HG03565 (cell line): Measurements from ENCODE around the gene PAK5.

ENCODE experiments used
- ATAC-seq: cut with Tn5 transposase; IDR thresholded peaks from one replicate; pipeline ENCODE4 v1.9.1; 2021; ENCODE audit warnings: mild to moderate bottlenecking, moderate library complexity; ENCODE audit not compliant: unreplicated experiment

PAK5 gene

DNA sequence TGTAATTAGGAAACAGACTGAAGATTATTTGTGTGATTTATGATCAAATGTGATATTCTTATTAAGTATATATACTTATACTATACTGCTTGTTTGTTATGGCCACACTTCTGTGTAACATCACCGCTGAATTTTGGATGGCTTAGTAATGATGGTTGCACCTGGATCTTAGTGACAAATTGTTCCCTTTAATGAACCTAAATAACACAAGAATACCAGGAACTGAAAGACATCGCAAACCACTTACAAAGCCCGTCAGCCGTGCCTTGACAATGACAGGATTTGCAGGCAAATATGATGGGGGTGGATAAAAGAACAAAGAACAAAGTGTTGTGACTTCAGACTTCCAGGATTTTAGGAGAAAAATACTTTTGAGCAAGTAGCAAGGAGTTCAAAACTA lies 257.4 kb downstream of the PAK5 start:
- no peak for ATAC-seq

DNA sequence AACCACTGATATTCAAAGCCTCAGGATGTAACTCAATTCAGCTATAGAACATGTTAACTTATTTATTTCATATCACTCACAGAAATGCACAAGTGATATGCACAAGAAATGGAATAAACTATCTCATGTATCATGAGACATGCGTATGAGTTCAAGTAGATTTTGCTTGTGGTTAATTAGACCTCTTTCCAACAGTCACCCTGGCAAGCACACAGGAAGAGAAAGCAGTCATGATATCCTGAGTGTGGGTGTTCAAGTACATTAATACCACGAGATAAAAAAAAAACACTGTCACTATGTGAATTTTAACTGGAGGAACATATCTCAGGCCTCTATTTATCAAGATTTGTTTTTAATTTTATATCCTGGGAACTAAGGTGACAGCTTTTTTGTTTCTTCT lies 260.3 kb downstream of the PAK5 start:
- ATAC-seq, result no peak

DNA sequence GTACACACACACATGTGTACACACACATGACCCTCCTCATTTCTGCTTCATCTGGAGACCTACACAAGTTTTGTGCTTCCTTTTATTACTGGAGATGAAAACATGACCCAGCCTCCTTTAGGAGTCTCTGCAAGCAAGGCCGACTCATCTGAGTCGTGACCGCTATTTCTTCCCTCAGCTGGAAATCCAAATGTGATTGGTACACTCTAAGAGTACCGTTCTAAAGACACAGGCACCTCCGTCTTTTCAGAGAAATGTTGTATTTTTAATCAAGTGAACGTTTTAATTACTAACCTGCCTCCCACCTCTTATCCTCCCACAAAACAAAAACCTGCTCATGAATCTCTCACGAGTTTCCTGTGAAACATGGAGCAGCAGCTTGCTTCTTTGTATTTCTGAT lies 261.5 kb downstream of the PAK5 start:
- no peak for ATAC-seq

DNA sequence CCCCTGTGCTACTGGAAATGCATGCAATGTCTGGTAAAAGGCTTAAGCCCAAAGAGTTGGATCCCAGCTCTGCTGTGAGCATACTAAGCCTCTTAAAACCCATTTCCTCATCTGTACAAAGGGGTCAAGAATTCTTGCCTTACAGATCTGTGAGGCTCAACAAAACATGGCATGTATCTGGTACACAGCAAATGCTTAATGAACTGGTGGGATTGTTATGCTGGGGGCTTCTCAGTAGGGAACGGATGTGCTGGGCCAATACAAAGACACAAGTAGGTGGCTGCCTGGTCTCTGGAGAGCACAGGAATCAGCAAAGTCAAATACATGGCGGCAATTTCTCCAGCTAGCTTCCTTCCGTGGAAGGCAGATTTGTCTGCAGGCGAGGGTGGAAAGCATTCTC lies 262.2 kb downstream of the PAK5 start:
- no peak for ATAC-seq

DNA sequence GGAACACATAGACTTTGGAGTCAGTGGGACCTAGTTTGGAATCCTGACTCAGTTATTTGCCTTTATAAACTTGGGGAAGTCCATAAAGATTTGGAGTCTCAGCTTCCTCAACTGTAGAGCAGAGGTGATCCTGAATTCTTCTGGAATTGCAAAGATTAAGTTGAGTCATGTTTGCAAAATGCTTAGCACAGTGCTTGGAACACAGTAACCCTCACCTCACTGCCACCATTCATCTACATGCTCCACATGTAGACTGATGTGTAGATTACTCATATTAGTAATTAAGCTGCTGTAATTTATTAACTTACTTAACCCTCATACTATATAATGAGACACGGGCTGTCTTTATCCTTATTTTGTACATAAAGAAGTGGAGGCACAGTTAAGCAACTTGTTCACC lies 263.0 kb downstream of the PAK5 start:
- no peak for ATAC-seq

DNA sequence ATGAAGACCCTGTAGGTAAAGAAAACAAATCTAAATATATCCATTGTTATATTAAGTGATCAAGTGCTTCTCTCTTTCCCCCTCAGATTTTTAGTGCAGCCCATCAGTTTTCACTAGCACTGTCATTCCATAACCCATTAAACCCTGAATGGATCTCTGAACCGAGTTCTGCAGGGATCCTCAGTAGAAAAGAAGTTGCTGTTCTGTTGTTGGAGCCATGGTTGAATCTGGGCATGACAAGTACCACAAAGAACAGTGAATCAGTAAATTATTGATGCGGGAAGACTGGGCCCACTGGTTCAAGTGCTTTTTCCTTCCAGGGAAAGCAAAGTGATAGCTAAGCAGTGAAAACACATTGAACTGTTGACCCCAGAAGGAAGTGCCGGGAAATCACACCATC lies 264.1 kb downstream of the PAK5 start:
- no peak for ATAC-seq

DNA sequence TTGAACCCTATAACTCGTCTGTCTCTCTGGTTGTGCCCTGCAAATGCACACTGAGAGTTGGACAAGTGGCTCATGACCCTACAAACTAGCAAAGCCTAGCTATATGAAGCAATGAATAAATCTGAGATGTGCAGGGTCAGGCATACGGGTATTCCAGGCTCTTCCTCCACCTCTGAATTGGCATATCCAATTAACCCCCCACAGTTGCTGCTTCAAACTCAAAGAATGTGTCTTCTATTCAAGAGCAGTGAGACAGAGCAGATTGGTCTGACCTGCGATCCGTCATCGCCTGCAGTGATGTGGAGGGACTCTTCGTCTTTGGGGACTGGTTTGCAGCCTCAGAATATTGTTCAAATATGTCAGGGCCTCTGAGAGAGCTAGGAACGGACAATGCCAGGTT lies 264.7 kb downstream of the PAK5 start:
- ATAC-seq, result no peak

DNA sequence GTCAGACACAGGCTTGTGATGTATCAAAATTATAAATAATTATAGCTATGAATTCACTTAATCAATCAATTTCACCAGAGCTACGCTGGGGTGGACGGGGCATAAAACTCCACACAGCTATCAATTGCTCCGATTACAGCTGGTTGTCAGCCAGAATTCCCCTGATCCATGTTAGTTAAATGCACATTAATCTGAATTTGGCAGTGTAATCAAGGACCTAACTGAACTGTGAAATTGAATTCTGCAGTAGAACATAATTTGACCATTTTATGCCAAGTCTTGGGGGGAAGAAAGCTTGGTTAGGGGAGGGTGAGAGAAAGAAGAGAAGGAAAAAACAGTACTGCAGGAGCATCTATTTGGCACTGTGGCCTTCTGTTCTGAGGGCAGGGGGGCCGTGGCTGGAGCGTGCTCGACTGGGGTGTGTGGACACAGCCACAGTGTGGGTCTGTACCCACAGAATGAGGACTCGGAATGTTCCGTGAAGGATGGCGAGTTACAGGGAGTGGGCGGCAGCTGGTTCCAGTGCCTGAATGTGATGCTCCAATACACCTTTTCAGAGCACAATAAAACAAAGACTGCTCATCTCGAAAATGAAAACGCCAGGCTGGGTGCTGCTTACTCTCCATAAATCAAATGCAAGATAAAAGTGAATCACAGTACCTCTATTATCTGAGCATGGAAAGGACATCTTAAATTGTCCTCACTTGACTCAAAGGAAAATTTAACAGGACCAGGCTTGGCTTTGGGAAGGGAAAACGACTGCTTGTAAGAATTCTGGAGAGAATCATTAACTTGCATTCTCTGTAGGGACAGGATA lies 265.3 kb downstream of the PAK5 start:
- ATAC-seq, result no peak

DNA sequence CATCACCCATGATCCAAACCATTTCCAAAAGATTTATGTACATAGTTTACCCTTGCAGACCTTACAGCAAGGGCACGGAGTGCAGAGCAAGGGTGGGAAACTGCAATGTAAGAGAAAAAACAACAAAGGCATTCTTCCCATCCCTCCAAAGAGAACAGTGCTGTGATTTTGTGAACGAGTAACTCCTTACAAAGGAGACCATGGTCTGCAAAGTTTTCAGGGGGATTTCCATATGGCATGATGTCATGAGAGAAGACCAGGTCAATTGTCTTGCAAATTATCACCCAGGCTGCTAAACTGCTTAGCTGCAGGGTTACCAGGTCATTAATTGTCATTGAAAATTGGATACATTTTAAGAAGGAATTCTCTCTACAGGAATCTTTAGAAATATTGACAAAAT lies 266.2 kb downstream of the PAK5 start:
- no peak for ATAC-seq

DNA sequence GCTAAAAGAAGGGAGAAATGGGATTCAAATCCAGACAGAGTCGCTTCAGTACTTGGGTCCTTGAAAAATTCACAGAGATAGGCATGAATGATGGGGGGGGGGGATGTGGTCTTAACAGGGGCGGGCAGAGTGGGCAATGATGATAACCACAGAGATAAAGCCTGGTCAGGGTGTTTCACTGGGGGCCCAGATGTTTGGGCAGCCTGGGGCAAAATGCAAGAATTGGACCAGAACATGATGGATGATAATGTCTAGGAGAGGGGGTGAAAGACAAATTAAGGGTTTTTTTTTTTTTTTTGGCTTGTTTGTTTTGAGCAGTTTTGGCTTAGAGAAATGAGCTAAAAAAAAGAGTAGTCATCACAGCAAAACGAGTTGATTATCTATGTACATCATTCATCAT lies 267.1 kb downstream of the PAK5 start:
- ATAC-seq, result no peak

DNA sequence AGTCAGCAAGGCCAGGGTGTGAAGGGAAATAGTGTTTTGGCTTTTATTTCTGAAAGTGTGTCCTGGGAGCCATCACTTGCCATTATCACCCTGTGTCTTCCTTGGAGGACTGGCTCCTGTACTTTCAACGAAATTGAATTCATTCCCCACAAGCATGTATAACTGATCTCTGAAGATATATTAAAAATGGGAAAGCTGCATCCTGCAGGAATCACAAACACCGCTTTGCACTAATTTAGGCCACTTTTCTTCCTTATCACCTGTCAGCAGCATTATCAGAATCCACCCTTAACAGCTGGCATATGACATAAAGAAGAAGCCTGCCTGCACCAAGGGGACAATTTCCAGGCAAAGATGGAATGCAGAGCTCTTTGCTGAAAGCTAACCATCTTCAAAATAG lies 268.3 kb downstream of the PAK5 start:
- no peak for ATAC-seq

DNA sequence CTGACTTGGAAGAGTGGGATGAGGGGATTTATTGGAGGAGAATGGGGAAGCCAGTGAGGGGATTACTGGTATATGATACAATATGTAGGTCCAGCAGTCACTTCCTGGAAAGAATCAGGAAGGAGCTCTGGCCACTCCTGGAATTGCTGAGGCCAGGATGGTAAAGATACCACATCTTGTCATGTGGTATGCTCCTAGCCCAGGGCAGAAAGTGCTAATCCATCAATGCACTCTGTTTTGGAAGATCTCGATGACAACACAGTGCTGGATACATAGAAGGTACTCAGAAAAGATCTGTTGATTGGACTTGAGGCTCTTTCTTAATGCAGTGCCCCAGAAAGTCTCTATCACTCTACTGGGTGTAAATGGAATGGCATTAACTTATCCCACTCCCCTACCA lies 271.9 kb downstream of the PAK5 start:
- no peak for ATAC-seq

DNA sequence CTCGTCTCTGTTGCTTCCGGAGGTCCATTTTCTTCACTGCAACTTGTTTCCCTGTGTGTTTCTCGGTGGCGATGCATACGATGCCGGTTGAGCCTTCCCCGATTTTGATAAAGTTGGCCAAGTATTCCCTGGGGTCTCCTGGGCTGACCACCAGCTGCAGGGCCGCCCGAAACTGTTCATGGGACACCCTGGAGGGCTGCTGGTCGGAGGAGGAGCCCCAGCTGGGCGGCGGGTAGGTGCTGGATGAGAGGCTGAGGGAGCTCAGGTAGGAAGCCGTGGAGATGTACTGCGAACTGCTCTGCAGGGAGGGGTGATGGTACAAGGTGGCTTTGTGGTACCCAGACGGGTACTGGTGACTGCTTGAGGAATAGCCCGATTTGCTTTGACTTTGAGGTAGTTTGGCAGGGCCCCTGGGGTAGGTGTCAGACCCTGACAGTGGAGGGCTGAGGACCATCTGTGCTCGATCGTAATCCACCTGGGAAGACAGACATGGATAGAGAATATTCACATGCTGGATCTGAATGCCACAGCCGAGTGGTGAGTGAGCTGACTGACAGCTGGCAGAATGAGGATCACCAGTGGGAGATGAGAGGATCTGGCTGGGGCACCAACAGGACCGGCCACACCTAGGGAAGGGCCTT lies 272.8 kb downstream of the PAK5 start:
- no peak for ATAC-seq

DNA sequence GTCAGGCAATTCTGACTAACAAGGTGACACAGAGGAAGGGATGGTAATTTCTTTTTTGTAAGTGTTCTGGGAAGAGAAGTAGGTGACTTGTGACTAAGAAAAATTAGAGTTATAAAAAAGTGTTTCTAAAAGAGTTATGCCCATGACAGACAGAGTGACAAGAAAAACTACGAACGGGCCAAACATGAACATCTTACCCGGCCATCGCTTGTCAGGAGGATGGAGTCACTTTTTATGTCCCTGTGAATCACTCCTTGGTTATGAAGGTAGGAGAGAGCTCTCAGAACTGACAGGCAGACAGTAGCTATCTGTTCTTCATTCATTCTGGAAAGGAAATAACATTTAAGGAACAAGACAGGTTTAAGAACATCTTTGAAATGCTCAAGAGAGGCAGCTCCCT lies 281.5 kb downstream of the PAK5 start:
- ATAC-seq, result no peak

DNA sequence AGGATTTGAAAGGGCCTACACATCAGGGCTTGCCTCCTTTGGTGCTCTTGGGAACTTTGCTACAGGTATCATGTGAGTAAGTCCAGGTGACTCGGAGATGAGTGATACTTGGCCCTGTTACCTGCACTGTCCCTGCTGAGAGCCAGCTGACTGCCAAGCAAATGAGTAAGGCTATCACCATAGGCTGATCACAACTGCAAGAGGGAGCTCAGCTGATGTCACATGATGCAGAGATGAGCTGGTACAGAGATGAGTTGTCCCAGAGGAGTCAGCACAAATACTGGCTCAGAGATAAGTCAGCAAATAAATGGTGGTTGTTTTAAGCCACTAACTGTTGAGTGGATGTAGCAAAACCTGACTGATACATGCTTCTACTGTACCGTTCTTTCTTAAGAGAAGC lies 283.1 kb downstream of the PAK5 start:
- no peak for ATAC-seq

DNA sequence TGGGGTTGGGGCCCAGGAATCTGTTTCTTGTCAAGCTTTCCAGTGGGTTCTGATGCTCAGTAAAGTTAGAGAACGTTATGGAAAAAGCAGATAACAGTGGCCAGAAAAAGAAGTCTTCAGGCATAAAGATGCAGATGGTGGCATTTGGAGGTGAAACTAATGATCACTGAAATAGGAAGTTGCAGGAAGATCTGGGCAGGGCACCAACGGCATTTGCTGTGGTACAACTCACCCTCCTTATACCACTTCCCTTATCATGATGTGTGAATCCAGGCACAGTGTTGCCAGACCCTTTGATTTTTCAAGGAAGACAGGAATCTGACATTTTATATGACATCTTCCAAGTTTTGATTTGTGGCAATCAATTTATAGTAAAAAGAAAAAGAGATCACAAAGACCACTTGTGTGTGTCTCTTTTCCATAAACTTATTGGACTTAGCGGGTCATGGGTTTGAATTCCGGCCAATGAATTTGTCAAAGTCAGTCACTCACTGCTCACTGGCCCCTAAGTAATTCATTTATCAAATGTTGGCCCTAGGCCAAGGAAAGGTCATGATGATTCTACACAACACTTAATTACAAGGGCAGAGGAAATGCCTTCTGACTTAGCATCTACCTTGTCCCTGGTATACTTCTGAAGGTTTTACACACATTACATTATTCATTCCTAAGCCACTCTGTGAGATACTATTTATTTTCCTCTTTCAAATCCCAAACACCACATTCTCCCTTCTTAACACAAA lies 286.9 kb downstream of the PAK5 start:
- no peak for ATAC-seq

DNA sequence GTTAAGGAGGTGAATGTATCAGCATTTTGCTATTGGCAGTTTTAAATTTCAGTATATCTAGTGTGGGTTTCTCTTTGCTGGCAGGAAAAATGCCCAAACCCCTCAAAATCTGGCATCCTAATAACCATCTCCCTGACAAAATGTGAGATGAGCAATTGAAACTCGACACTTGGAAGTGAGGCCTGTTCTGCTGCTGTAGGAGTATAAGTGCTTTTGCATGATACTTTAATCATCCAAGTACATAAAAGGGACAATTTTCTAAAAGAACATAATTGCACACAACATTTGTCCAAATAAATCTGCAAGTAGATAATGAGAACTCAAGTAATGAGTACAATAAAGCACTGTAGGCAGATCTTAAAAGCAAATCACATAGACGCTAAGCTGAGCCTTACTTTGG lies 288.0 kb downstream of the PAK5 start:
- ATAC-seq, result no peak

DNA sequence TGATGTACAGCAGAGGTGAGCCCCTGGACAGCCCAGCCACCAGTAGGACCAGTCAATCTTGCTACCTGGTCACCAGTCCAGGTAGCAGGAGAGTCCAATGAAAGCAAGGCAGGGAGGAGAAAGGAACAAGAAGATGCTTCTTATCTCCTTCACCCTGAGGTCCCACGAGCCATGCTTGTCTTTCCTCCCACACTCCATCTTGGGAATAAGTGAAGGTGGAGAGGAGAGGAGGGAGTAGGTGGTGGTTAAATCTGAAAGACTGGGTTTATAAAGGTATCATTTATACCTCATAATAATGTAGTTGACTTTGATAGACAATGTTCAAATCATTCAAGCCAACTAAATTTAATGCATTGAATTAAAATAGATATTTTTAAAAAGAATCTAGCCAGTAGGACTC lies 288.6 kb downstream of the PAK5 start:
- no peak for ATAC-seq

DNA sequence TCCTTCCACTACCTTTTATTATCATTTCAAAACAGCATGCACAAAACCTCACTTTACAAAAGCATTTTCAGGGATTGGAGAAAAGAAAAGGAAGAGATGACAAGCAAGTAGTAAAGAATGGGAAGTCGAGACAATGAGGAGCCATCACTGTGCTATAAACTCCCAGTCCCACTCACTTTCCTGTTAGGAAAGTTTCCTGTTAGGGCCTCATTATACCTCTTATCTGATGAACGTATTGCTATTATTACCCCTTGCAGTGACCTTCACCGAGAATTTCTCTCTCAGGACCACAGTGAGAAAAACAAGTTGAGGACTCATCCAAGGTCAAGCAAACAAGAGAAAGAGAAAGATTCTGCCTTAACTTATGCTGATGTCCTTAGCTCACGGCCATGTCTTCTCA lies 295.7 kb downstream of the PAK5 start:
- no peak for ATAC-seq

DNA sequence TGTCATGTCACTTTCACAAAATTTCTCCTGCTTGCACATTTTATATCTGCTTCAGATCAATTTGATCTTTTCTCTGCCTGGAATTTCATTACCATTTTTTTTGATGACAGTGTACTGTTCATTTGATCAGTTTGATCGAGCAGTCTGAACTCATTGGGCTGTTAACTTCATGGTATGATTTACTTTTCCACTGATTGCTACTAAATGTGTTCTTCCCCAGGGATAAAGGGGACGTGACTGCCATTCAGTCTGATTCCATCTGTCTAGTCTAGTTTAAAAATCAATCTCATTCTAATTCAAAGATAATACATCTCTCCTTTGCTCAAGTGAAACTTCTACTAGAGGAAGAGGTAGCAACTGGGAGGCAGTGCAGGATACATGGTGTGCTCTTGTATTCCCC lies 303.4 kb downstream of the PAK5 start:
- ATAC-seq, result no peak

DNA sequence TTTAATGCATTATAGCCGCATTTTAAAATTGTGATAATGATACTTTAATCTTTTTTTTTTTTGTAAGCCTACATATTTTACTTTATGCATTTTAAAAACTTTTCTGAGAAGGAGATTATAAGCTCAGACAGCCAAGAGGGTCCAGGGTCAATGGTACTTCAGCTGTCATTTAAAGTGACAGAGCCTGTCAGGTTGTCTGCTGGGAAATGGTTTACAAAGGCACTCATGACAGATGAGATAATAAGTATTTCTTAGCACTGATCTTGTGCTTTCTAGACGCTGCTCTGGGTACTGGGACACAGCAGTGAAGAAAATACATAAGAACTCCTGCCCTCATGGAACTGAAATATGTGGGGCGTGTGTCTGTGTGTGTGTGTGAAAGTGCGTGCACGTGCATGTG lies 304.9 kb downstream of the PAK5 start:
- no peak for ATAC-seq
